Activated CD8-positive, alpha-beta memory T cell treated with anti-CD3 and anti-CD28 coated beads, Interleukin-2, amount 50 U/mL, for 48 hours (primary cell): Measurements from ENCODE around the gene GMCL2.

Source experiments
- DNase-seq: peaks from one replicate; pipeline ENCODE4 v3.0.0-alpha.2; 2020

Gene GMCL2

DNA sequence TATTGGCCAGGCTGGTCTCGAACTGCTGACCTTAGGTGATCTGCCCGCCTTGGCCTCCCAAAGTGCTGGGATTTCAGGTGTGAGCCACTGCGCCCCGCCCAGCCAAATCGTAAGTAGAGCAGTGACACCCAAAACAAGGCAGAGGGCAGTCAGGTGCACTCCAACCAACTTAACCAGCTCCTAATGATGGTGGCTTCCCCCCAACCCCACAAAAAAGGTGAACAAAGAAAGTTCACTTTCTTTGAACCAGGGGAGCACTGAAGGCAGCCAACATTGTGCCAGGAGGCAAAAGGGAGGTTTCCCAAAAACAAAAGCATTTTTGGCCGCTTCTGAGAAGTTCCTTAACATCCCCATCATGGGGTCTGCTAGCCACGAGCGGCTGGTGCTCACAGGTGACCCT lies 9.6 kb downstream of the GMCL2 start:
- DNase-seq: no peak

DNA sequence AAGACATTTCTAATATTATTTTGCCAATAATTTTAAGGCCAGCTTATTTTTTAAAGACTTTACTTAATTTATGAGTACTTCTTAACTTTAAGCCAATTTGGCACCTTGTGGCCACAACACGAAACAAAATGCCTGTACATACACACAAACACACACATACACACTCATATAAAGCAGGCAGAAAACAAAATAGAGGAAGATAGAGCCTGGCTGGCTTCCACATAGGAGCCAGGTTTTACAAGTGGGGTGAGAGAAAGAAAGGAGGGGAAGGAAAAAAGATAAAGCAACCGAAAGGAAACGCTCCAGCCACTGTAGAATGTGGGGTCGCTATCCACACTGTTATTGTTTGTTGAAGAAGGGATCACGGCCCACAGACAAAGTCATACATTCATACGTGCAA lies 10.4 kb downstream of the GMCL2 start:
- no peak for DNase-seq

DNA sequence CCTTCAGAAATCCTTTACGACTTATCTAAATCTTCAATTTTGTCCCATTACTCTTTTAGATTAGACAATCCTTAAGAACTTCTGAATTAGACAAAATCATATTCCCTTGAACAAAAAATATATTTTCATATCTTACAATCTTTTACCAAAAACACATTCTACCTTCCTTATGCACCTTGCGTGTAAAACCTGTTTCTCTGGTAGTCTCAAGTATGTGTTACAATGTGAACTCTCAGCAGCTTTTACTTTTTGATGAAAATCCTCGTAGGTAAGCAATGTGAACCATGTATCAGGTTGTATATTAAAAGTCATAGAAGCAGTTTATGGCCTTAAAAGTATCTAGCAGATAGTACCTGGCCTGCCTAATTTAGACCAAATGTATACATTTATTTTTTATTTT lies 12.7 kb downstream of the GMCL2 start:
- DNase-seq: no peak

DNA sequence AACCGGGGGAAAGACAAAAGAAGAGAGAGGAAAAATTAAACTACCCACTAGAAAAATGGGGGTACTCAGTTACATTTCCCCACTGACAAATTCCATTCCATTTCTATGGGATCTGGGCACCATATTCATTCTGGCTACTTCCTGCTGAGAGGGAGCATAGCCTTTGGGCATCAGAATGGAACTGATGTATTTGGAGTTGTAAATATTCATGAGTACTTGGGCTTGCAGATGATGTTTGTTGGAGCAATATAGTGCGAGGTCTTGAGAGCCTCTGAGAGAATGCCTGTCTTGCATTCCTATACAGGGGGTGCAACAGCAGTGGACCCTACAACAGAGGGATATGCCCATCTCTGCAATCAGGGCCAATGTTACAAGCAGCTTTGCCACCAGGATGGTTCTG lies 16.7 kb downstream of the GMCL2 start:
- DNase-seq: no peak

DNA sequence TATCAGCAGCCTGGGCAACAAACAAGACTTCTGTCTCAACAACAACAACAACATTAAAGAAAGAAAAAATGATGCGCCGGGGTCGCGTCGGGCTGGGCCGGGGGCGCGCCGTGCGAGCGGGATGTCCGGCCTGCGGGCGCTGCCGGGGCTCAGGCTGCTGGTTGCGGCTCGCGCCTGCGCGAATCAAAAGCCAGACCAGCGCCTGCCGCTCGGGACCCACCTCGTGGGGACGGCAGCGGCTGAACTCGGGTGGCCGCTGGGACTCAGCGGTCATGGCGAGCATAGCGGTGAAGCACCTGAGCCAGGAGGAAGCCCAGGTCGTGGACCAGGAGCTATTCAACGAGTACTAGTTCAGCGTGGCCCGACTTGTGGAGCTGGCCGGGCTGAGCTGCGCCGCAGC lies 21.6 kb downstream of the GMCL2 start:
- no peak for DNase-seq

DNA sequence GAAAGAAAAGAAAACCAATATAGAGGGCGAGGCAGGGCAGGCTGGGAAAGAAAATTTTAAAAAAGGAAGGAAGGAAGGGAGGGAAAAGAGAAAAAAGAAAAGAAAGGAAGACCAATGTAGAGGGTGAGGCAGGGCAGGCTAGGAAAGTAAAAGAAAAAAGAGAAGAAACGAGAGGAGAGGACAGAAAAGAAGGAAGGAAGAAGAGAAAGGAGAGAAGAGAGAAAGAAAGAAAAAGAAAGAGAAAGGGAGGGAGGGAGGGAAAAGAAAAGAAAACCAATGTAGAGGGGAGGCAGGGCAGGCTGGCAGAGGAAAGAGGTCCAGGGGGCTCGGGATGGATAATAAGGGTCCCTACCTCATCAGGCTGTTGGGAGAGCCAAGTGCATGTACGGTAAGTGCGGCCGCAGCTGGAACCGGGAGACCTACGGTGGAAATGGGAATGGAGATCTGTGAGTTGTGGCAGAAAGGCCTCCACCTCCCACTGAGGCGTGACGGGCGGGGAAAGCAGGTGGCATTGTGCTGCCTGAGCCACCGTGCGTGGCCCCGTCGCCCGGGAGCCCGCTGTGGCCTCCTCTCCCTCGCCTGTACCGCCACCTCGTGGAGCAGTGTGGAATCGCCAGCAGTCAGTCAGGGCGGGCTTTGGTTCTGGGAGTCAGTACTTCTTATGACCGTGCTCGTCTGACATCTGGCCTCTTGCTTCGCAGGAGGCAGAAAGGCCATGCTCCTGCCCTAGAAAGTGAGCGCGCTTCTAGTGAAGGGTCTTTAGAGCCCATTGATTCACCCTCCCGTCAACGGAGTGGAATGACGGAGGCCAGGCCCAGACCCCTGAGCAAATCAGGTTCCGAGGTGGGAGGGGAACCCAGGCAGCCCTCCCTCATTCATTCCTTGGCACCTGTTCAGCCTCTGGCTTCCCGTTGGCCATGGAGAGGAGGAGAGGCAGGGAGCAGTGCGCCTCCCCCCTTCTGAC lies 23.1 kb downstream of the GMCL2 start:
- DNase-seq: peak; percentile 99

DNA sequence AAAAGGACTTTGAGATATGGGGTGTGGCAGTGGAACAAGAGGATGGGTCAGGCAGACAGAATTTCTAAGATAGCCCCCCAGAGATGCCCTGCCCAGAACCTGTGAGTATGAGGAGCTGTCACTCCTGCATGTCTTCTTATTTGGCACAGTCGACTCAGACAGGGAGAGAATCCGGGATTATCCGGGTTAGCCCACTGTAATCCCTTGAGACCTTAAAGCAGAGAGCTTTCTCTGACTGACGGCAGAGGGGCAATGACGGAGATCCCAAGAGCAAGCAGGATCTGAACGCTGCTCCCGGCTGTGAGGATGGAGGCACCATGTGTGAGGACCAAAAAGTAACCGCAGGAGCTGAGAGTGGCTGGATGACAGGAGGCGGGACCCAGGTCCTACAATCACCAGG lies 24.7 kb downstream of the GMCL2 start:
- DNase-seq: no peak

DNA sequence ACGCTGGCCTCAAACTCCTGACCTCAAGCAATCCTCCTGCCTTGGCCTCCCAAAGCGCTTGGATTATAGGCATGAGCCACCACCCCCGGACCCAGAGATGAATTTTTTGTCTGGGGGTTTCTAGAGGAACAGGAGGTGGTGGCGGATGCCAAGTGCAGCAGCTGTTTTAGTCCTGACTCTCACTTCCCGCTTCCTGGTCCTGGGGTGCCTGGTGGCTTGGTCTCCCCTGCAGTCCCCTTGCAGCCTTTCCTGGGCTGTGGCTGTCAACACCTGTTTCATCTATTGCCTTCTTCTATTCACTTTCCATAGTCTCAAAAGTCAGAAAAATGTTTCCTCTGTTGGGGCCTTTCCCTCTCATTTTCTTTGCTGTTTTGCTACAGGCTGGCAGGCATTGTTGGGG lies 27.0 kb downstream of the GMCL2 start:
- DNase-seq: no peak

DNA sequence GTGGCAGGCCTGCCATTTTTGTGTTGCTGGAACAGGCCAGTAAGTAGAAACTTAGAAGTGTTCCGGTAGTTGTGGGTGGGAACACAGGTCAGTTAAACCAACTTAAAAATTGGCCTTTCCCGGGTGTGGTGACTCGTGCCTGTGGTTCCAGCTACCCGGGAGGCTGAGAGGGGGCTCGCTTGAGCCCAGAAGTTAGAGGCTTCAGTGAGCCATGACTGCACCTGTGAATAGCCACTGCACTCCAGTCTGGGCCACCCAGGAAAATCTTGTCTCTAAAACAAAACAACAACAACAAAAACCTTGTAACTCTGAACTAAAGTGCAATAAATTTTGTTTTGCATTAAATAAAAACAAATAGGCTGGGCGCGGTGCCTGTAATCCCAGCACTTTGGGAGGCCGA lies 32.1 kb downstream of the GMCL2 start:
- DNase-seq: no peak

DNA sequence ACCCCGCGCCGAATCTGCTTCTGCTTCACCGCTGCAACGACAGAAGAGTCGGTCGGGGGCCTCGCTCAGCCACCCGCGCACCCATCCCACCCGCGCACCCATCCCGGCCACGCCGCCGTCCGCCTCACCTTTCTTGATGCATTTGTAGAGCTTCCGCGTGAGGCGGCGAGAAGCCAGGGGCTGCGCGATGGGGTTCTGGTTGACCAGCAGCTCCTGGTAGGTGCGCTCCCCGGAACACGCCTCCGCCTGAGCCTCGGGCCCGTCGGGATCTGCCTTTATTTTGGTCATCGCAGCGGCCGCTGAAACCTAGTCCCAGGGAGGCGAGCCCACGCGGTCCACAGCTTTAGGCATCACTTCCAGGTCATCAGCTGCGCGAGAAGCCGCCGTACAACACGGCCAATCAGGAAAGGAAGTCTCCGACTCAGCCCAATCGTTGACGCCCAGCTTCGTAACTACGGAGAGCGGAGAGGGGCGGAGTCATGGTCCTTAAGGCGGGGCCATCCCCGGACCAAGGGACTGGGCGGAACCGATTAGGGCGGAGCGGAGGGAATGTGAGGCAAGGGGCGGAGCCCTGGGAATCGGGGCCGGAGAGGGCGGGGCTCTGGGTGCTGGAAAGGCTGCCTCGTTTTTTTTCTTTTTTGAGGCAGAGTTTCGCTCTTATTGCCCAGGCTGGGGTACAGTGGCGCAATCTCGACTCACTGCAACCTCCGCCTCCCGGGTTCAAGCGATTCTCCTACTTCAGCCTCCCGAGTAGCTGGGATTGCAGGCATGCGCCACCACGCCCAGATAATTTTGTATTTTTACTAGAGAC lies 33.4 kb downstream of the GMCL2 start, which contains the start of gene NHP2:
Gene NHP2, minus strand, starts transcription at position 356 of the 811 bp plus-strand sequence. Its CDS starts 68 bp downstream, at position 288.
- peak; percentile 97 for DNase-seq

DNA sequence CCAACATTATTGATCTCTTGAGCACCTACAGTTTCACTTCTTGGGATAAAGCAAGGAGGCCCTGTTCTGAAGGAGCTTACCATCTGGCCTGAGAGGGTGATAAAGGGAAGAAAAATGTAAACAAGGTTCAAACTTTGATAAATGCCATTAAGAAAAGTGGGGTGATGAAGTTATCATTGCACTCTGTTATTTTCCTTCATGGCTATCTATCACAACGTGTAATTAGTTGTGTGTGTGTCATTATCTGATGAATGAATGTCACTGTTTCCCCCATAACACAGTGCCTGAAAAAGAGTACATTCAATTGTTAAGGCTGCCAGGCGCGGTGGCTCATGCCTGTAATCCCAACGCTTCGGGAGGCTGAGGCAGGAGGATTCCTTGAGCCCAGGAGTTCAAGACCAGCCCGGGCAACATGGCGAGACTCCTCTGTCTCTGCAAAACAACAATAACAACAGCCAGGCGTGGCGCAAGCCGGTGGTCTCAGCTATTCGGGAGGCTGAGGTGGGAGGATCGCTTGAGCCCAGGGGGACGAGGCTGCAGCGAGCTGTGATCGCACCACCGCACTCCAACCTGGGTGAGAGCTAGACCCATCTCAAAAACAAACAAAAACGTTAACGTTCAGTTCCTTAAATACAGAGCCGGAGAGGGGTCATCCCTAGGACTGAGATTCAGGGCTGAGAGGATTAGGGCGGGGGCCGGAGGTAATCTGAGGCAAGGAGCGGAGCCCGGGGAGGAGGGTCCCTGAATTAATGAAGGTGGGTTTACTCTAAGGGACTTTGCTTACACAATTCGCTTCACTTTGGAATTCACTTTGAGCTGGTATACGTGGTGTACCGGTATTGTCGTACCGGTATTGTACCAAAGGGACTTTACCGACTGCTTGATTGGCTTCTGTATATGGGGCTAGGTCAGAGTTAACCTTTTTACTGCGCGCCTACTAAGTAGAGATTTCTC lies 34.4 kb downstream of the GMCL2 start:
- DNase-seq: no peak

DNA sequence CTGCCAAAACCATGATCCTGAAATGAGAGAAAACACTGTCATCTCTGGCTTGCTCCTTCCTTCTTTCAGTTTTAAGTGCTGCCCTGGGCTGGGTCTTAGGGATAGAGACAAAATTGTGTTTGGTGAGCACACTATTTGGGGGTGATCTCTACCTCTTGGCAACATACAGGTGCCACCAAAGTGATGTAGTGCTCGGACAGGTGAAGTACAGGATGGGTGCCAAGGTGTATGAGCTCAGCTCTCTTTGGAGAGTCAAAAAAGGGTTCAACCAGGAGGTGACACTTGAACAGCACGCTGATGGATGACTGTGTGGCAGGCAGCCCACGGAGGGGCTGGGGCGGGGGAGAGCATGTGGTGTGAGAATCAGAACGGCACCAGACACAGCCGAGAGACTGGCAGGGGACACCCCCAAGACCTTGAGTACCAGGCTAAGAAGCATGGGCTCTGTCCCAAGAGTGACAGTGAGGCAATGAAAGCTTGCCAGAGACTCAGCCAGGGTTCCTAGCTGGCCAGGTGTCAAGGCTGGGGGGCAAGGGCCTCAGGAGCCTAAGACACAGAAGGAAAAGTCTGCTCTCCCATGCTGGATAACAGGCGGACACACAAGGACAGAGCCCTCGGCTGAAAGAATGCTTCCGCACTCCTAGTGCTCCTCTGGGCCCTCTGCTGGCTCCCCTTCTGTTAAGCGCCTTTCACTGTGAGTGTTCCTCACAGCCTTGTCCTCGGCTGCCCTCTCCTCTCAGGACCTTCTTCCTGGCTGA lies 36.0 kb downstream of the GMCL2 start:
- DNase-seq: no peak

DNA sequence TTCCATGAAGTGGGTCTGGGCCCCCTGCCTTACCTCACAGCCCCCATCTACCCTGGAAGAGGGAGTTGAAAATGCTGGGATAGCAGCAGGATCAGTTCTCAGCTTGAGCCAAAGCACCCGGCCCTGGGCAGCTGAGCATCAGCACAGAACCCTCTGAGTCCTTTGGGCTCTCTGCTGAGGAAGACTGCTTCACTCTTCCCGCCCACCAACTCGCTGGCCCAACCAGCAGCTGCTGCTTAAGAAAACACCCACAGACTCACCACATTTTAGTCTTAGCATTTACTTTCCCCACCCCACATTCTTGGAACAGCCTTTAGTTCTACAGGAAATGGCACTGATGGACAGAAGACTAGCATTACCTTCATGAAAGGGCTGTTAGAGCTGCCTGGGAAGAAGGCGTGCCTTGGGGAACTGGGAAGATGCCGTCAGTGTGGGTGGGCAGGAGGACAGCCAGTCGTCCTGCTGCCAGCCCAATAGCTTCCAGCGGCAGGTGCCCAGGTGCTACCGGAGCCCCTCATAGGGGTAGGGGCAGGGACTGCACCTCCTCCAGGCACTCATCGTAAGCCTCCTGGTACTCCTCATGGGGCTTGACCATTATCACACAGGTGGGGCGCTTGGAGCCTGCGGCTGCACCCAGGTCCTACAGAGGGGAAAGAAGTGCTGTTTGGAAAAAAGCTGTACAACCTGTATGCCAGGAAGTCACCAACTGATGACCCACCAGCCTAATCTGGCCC lies 37.8 kb downstream of the GMCL2 start:
- no peak for DNase-seq

DNA sequence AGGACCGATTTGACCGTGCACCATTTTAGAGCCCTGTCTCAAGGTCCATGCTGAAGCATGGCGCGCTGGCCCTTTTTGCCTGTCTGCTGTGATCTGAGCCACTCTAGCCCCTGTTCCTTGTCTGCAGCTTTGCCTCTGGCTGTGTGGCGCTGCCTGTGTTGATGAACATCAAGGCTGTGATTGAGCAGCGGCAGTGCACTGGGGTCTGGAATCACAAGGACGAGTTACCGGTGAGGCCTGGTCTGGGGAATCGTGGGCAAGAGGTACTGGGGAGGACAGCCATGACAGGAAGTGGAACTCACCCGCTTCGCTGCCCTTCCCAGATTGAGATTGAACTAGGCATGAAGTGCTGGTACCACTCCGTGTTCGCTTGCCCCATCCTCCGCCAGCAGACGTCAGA lies 39.8 kb downstream of the GMCL2 start:
- no peak for DNase-seq

DNA sequence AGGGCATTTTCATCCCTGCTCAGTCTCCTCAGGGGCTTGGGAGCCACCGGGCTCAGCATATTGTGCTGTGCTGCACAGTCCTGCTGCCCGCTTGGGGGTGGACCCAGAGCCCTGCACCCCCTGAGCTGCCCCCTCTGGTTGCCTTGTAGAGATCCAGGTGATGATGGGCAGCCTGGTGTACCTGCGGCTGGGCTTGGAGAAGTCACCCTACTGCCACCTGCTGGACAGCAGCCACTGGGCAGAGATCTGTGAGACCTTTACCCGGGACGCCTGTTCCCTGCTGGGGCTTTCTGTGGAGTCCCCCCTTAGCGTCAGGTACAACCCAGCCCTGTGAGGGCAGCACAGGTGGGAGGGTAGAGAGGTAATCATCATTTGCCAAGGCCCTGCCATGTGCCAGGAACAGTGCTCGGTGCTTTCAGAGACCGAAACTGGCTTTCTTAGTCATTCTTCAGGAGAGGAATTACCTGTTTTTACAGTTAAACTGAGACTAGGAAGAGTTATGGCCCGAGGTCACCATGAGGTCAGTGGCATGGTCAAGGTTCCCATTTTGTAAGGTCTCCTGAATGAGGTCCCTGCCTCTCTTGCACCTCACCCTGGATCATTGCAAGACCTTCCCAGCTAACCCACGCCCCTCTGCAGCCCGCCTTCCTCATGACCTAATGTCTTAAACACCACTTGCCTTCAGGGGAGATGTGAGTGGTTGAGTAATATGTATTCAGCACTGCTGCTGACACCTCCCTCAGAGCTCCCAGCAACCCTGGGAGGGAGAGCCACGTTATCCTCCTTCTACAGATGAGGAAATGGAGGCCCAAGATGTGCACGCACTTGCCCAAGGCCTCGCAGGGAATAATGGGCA lies 41.0 kb downstream of the GMCL2 start:
- peak; percentile 81 for DNase-seq

DNA sequence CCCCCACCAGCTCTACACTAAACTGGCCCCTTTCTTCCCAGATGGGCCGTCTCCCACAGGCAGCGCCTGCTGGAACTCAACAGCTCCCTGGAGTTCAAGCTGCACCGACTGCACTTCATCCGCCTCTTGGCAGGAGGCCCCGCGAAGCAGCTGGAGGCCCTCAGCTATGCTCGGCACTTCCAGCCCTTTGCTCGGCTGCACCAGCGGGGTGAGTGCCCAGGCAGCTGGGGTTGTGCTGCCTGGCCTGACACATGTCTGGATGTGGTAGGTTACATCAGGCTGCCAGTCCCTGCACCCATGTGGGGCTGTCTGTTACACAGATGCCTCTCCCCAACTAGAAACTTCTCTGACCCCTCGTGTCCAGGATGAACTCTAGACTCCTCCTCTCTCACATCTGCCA lies 43.3 kb downstream of the GMCL2 start:
- DNase-seq: no peak

DNA sequence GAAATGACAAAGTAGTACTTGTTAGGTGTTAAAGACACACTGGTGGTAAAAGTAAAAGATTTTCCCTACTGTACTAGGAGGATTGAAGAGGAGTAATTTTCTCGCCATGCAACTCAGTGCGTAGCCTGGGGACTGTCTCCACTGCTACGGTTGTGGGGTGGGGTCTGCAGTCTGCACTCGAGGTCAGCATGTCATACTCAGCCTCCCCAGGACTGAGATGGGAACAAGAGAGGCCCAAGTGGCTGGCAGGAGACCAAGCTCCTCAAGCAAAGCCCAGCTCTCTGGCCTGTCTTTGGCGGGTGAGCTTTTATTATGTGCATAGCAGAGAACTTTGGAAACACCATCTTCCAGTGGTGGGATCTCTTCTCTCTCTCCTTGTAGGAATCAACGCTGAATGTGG lies 43.9 kb downstream of the GMCL2 start:
- DNase-seq: no peak

DNA sequence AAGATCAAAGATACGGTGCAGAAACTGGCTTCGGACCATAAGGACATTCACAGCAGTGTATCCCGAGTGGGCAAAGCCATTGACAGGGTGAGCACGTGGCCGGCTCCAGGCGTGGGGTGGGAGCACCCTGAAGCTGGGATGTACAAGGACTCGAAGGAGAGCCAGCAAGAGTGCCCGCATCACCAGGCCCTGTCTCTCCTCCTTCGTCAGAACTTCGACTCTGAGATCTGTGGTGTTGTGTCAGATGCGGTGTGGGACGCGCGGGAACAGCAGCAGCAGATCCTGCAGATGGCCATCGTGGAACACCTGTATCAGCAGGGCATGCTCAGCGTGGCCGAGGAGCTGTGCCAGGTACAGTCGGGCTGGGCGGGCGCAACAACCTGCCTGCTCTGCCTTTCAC lies 44.5 kb downstream of the GMCL2 start:
- DNase-seq: no peak

DNA sequence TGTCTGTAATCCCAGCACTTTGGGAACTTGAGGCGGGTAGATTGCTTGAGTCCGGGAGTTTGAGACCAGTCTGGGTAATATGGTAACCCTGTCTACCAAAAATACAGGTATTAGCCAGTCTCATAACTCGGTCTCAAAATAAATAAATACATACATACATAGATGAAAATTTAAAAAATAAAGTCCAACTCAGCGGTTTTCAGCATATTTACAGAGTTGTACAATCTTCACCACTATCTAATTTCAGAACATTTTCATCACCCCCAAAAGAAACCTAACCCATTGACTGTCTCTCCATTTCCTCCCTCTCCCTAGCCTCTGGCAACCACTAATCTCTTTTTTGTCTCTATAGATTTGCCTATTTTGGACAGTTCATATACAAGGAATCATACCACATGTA lies 45.6 kb downstream of the GMCL2 start:
- no peak for DNase-seq

DNA sequence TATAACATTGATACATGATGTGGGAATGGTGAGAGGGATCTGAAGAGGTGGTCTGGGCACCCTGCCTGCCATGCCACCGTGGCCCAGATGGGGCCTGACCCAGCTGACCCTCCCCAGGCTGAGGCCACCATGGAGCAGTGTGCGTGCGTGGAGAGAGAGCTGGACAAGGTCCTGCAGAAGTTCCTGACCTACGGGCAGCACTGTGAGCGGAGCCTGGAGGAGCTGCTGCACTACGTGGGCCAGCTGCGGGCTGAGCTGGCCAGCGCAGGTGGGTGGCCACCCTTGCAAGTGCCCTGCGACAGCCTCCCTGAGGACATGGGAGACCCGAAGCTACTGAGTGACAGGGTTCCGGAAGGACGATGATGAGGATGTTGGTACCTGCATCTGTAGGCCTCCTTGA lies 49.2 kb downstream of the GMCL2 start:
- DNase-seq: no peak
